HepG2 (cell line): ENCODE measurements around the gene HPS6. TPM values are rescaled to one million over a fixed set of nuclear protein-coding genes. Genes with fewer than 3 reads are reported as not detected.
A peak's percentile ranks its signal among the peaks of the same experiment; 100 is the strongest.

Experiments
- DRAP1 ChIP-seq: IDR thresholded peaks from 2 replicates; pipeline ENCODE4 v1.6.1; 2016; ENCODE audit warnings: missing genetic modification reagents, missing compliant biosample characterization
- FOXO1 ChIP-seq: sonication (generic); formaldehyde crosslinking; IDR thresholded peaks from 2 replicates; pipeline ENCODE4 v1.4.0; 2020; ENCODE audit warnings: missing genetic modification reagents
- GLI4 ChIP-seq: sonication (generic); formaldehyde crosslinking; IDR thresholded peaks from 2 replicates; pipeline ENCODE4 v1.5.1; 2020; ENCODE audit warnings: missing genetic modification reagents, mild to moderate bottlenecking, moderate library complexity, borderline replicate concordance
- HNRNPH1 ChIP-seq: fragments of 200-400 bp; formaldehyde crosslinking; optimal IDR thresholded peaks from 2 replicates; pipeline ENCODE3; 2017; ENCODE audit warnings: mild to moderate bottlenecking, low read depth, low read length
- LBX2 ChIP-seq: sonication (generic); formaldehyde crosslinking; IDR thresholded peaks from 2 replicates; pipeline ENCODE4 v1.5.0; 2020; ENCODE audit warnings: missing genetic modification reagents, mild to moderate bottlenecking, borderline replicate concordance
- NFE2L2 ChIP-seq: fragments of 150-350 bp; IDR thresholded peaks from 2 replicates; pipeline ENCODE4 v1.6.1; 2014; ENCODE audit warnings: low read length
- NPAS2 ChIP-seq: sonication (generic); formaldehyde crosslinking; IDR thresholded peaks from 2 replicates; pipeline ENCODE4 v1.8.0; 2022; ENCODE audit warnings: mild to moderate bottlenecking, missing genetic modification reagents, borderline replicate concordance
- NR0B2 ChIP-seq: sonication (generic); formaldehyde crosslinking; IDR thresholded peaks from 2 replicates; pipeline ENCODE4 v1.4.0; 2020; ENCODE audit warnings: mild to moderate bottlenecking, missing genetic modification reagents
- PAWR ChIP-seq: sonication (generic); formaldehyde crosslinking; IDR thresholded peaks from 2 replicates; pipeline ENCODE4 v1.4.0; 2020; ENCODE audit warnings: missing genetic modification reagents, mild to moderate bottlenecking, borderline replicate concordance
- PHF8 ChIP-seq: sonication (generic); formaldehyde crosslinking; IDR thresholded peaks from 2 replicates; pipeline ENCODE4 v1.5.0; 2020; ENCODE audit warnings: missing genetic modification reagents
- SKI ChIP-seq: fragments of 450-650 bp; IDR thresholded peaks from one replicate; pipeline ENCODE4 v1.6.1; 2018; ENCODE audit warnings: mild to moderate bottlenecking; ENCODE audit not compliant: partially characterized antibody
- SMAD9 ChIP-seq: sonication (generic); formaldehyde crosslinking; IDR thresholded peaks from 2 replicates; pipeline ENCODE4 v1.5.1; 2020; ENCODE audit warnings: mild to moderate bottlenecking, missing genetic modification reagents
- SP1 ChIP-seq, 2 experiments: fragments of 450-650 bp in 1 of 2; sonication (generic) in 1 of 2; formaldehyde crosslinking in 1 of 2; IDR thresholded peaks; 2 replicates each; pipeline versions ENCODE4 v1.4.0 to v1.6.1; 2016 to 2020; ENCODE audit warnings: missing genetic modification reagents in 1 of 2
- USF2 ChIP-seq, 2 experiments: sonication (generic) in 1 of 2; formaldehyde crosslinking in 1 of 2; IDR thresholded peaks; 2 replicates each; pipeline versions ENCODE4 v1.5.1 to v1.6.1; 2011 to 2020; ENCODE audit warnings: borderline replicate concordance in 1 of 2, low read depth in 1 of 2, low read length in 1 of 2, mild to moderate bottlenecking in 1 of 2, missing genetic modification reagents in 1 of 2, moderate library complexity in 1 of 2
- ZKSCAN8 ChIP-seq: IDR thresholded peaks from 2 replicates; pipeline ENCODE4 v1.6.1; 2016; ENCODE audit warnings: borderline replicate concordance, missing genetic modification reagents, missing compliant biosample characterization
- ZMAT5 ChIP-seq: sonication (generic); formaldehyde crosslinking; IDR thresholded peaks from 2 replicates; pipeline ENCODE4 v1.5.0; 2020; ENCODE audit warnings: mild to moderate bottlenecking, low read depth, missing genetic modification reagents, borderline replicate concordance
- ZMYM4 ChIP-seq: sonication (generic); formaldehyde crosslinking; IDR thresholded peaks from 2 replicates; pipeline ENCODE4 v1.8.1; 2023; ENCODE audit warnings: mild to moderate bottlenecking, missing genetic modification reagents
- ZNF17 ChIP-seq: sonication (generic); formaldehyde crosslinking; IDR thresholded peaks from 2 replicates; pipeline ENCODE4 v1.5.0; 2020; ENCODE audit warnings: mild to moderate bottlenecking, missing genetic modification reagents
- ZNF224 ChIP-seq: sonication (generic); formaldehyde crosslinking; IDR thresholded peaks from 2 replicates; pipeline ENCODE4 v1.5.0; 2020; ENCODE audit warnings: mild to moderate bottlenecking, missing genetic modification reagents
- ZNF503 ChIP-seq: sonication (generic); formaldehyde crosslinking; IDR thresholded peaks from 2 replicates; pipeline ENCODE4 v1.4.0; 2020; ENCODE audit warnings: missing genetic modification reagents
- ZNF75D ChIP-seq: sonication (generic); formaldehyde crosslinking; IDR thresholded peaks from 2 replicates; pipeline ENCODE4 v1.8.1; 2023; ENCODE audit warnings: missing genetic modification reagents, mild to moderate bottlenecking, borderline replicate concordance
- polyA plus RNA-seq, 8 experiments: library from polyadenylated mRNA; depleted of rRNA in 3 of 8; stranded (reverse) in 7 of 8; unstranded in 1 of 8; fragments of >200 nt; fragmentation: Illumina TruSeq in 4 of 8; extraction: Trizol in 4 of 8; gene quantifications; 2 replicates each; pipeline versions ENCODE4 v1.2.1 to v1.2.3, GENCODE V29; 2011 to 2016; ENCODE audit warnings: low read depth in 4 of 8, missing spikeins in 1 of 8, mixed read lengths in 1 of 8; ENCODE audit not compliant: insufficient read depth in 1 of 8
- total RNA-seq, 5 experiments: library from RNA; depleted of rRNA; stranded (reverse); fragments of >200 nt; fragmentation: Illumina TruSeq; extraction: Trizol; gene quantifications; 2 replicates each; pipeline ENCODE4 v1.2.3, GENCODE V29; 2016; ENCODE audit warnings: low read depth in 1 of 5

Gene HPS6
- total and polyA plus RNA-seq, 2 of the 13 experiments (the other 11 are each of a cell fraction or from before 2014, with no cell fraction given): 2.9 to 14.9 TPM

- no peak for TF ChIP-seq ZNF75D
- TF ChIP-seq ZMYM4 (CRISPR knock-in tag): peak; percentile 46; the same call in 1 of the 2 replicates
- peak; percentile 46 for TF ChIP-seq SKI
- no peak for TF ChIP-seq SP1 (IDR thresholded peaks at IDR 0.05)
- peak; percentile 36; the same call in 1 of the 2 replicates for TF ChIP-seq SP1 (CRISPR knock-in tag; IDR thresholded peaks at IDR 0.05)
- no peak for TF ChIP-seq LBX2 (CRISPR knock-in tag)
- 0 out of 2 replicates have a peak, but pooled peaks have one; percentile 66 for TF ChIP-seq ZNF224
- TF ChIP-seq GLI4 (CRISPR knock-in tag): no peak
- TF ChIP-seq PHF8 (CRISPR knock-in tag): peak; percentile 89
- TF ChIP-seq HNRNPH1: no peak
- TF ChIP-seq NFE2L2: no peak
- no peak; the same call in 1 of the 2 replicates for TF ChIP-seq DRAP1
- TF ChIP-seq NPAS2 (CRISPR knock-in tag): no peak
- peak; percentile 23; the same call in 1 of the 2 replicates for TF ChIP-seq ZKSCAN8 (CRISPR knock-in tag)
- no peak for TF ChIP-seq NR0B2 (CRISPR knock-in tag)
- no peak for TF ChIP-seq USF2 (IDR thresholded peaks at IDR 0.05; ENCODE audit: low read depth, low read length)
- no peak for TF ChIP-seq USF2 (CRISPR knock-in tag; IDR thresholded peaks at IDR 0.05; ENCODE audit: borderline replicate concordance)
- TF ChIP-seq FOXO1 (CRISPR knock-in tag): peak; percentile 8; the same call in 1 of the 2 replicates
- no peak for TF ChIP-seq ZNF17
- TF ChIP-seq ZNF503 (CRISPR knock-in tag): no peak
- TF ChIP-seq PAWR (CRISPR knock-in tag): no peak
- no peak for TF ChIP-seq ZMAT5 (CRISPR knock-in tag)
- no peak for TF ChIP-seq SMAD9
These were observed at the start of gene HPS6 (continued) for GRCh38 chr10:102064868-102065560.
